Erythroblast (primary cell): Measurements from ENCODE around the gene ITPRIP.

Experiments
- DNase-seq, 2 experiments: peaks; one replicate each; lab custom pipeline; 2025; lab: John Stamatoyannopoulos, UW
- GATA1 ChIP-seq: IDR thresholded peaks from 2 replicates; pipeline ENCODE4 v1.6.1; 2011; ENCODE audit warnings: low read depth, mild to moderate bottlenecking, control low read depth, low read length, moderate library complexity
- POLR2A ChIP-seq: IDR thresholded peaks from 2 replicates; pipeline ENCODE4 v1.6.1; 2011; ENCODE audit warnings: mild to moderate bottlenecking, low read length

The ITPRIP gene

GRCh38 chr10:104334965-104335650 lies 3.2 kb downstream of the ITPRIP start:
- DNase-seq: no peak
- TF ChIP-seq POLR2A: no peak

GRCh38 chr10:104334561-104334960 lies 3.7 kb downstream of the ITPRIP start:
- no peak for DNase-seq
- TF ChIP-seq POLR2A: no peak
- TF ChIP-seq GATA1: no peak

GRCh38 chr10:104333728-104334373 lies 4.4 kb downstream of the ITPRIP start:
- no peak for DNase-seq
- no peak for TF ChIP-seq GATA1
- TF ChIP-seq POLR2A: no peak

GRCh38 chr10:104333032-104333727 lies 5.1 kb downstream of the ITPRIP start:
- TF ChIP-seq GATA1: no peak
- TF ChIP-seq POLR2A: no peak
- DNase-seq: peak; percentile 29 to 53

- DNase-seq: peak; percentile 80 to 83
- no peak for TF ChIP-seq GATA1
- TF ChIP-seq POLR2A: no peak
These were observed 5.8 kb downstream of the ITPRIP start for GRCh38 chr10:104332243-104333031.

GRCh38 chr10:104331208-104331838 lies 6.9 kb downstream of the ITPRIP start:
- TF ChIP-seq GATA1 (no peak), POLR2A (no peak)
- peak in 1 of 2 experiments; percentile 13 for DNase-seq

GRCh38 chr10:104330168-104331110 lies 7.8 kb downstream of the ITPRIP start:
- TF ChIP-seq POLR2A (no peak), GATA1 (no peak)
- DNase-seq: peak; percentile 12 to 43

GRCh38 chr10:104329735-104330134 lies 8.5 kb downstream of the ITPRIP start:
- DNase-seq: no peak
- TF ChIP-seq POLR2A: no peak
- TF ChIP-seq GATA1: no peak

GRCh38 chr10:104328896-104329710 lies 9.2 kb downstream of the ITPRIP start:
- TF ChIP-seq GATA1: no peak
- peak; percentile 45 for TF ChIP-seq POLR2A
- peak; percentile 82 to 91 for DNase-seq

- DNase-seq: no peak
These were observed 9.7 kb downstream of the ITPRIP start for GRCh38 chr10:104328646-104328895.

GRCh38 chr10:104327745-104328645 lies 10.3 kb downstream of the ITPRIP start:
- DNase-seq: no peak
- TF ChIP-seq POLR2A (no peak), GATA1 (no peak)

More at GRCh38 chr10:104328646-104328895, 9.7 kb downstream of the ITPRIP start:
- TF ChIP-seq POLR2A: no peak
- TF ChIP-seq GATA1: no peak
